DND-41 (cell line): ENCODE data around the gene C12orf56.
"Not testable (repeated sequence)": the region's sequence is repeated elsewhere in the genome, so short reads cannot be mapped to it uniquely, and the experiment has no call there.

Source experiments
- ATAC-seq: fragments of 200-7000 bp; cut with Tn5 transposase; 3 replicates; pipeline ENCODE4 v1.9.1; 2021; ENCODE audit warnings: low read depth; ENCODE audit not compliant: insufficient read depth
- DNase-seq: peaks from one replicate; pipeline ENCODE4 v3.0.0-alpha.2; 2020
- H2AFZ ChIP-seq: 2 replicates; pipeline ENCODE4 v1.6.0; 2012; ENCODE audit warnings: low read depth, low read length
- H3K27ac ChIP-seq: 2 replicates; pipeline ENCODE4 v1.5.1; 2012; ENCODE audit warnings: low read length, inconsistent platforms
- H3K27me3 ChIP-seq: fragments of 200-600 bp; sonication (generic); 2 replicates; pipeline ENCODE4 v1.6.0; 2012; ENCODE audit warnings: low read length, mild to moderate bottlenecking, inconsistent platforms; ENCODE audit not compliant: insufficient read depth, poor library complexity
- H3K36me3 ChIP-seq: 2 replicates; pipeline ENCODE4 v1.5.1; 2012; ENCODE audit warnings: low read length, inconsistent platforms; ENCODE audit not compliant: insufficient read depth
- H3K4me1 ChIP-seq: 2 replicates; pipeline ENCODE4 v1.5.1; 2012; ENCODE audit warnings: mild to moderate bottlenecking, low read length; ENCODE audit not compliant: insufficient read depth
- H3K4me2 ChIP-seq: 2 replicates; pipeline ENCODE4 v1.6.0; 2012; ENCODE audit warnings: mild to moderate bottlenecking, moderate library complexity, low read length, inconsistent platforms; ENCODE audit not compliant: insufficient read depth
- H3K4me3 ChIP-seq, 2 experiments: fragments of 200-600 bp in 1 of 2; shearing (Covaris generic) in 1 of 2; 2 replicates each; pipeline ENCODE4 v1.5.1; 2012 to 2016; ENCODE audit warnings: inconsistent platforms in 2 of 2, low read length in 2 of 2, mild to moderate bottlenecking in 2 of 2, low read depth in 1 of 2, moderate library complexity in 1 of 2
- H3K79me2 ChIP-seq: 2 replicates; pipeline ENCODE4 v1.6.0; 2012; ENCODE audit warnings: low read length, inconsistent platforms; ENCODE audit not compliant: insufficient read depth
- H3K9ac ChIP-seq: 2 replicates; pipeline ENCODE4 v1.6.0; 2012; ENCODE audit warnings: low read depth, mild to moderate bottlenecking, inconsistent platforms, low read length, moderate library complexity
- H3K9me3 ChIP-seq: 2 replicates; pipeline ENCODE4 v1.5.1; 2012; ENCODE audit warnings: low read length, moderate library complexity, mild to moderate bottlenecking, inconsistent platforms; ENCODE audit not compliant: insufficient read depth, severe bottlenecking
- H4K20me1 ChIP-seq: 2 replicates; pipeline ENCODE4 v1.6.0; 2012; ENCODE audit warnings: low read length; ENCODE audit not compliant: insufficient read depth
- EZH2 ChIP-seq: IDR thresholded peaks from 3 replicates; pipeline ENCODE4 v1.6.1; 2012; ENCODE audit warnings: borderline replicate concordance, low read depth, mild to moderate bottlenecking, moderate library complexity, low read length, inconsistent platforms; ENCODE audit not compliant: severe bottlenecking
- TF ChIP-seq, protein P1 (sequence below): IDR thresholded peaks from 2 replicates; pipeline ENCODE4 v1.5.1; 2012; ENCODE audit warnings: borderline replicate concordance, low read length, moderate library complexity, mild to moderate bottlenecking; ENCODE audit not compliant: poor library complexity, severe bottlenecking; ENCODE audit errors: extremely low read depth

Gene C12orf56

GRCh38 chr12:64320611-64321010 is 69.9 kb downstream of the C12orf56 start:
- Histone ChIP-seq H3K27me3 (no peaks in the 10 kb centered on the region), H2AFZ (no peak overlapping the region), H3K9me3 (no peaks in the 10 kb centered on the region), H3K4me2 (no peak overlapping the region), H3K4me1 (no peaks in the 10 kb centered on the region), H3K36me3 (no peaks in the 10 kb centered on the region), H3K9ac (no peak overlapping the region), H3K79me2 (no peaks in the 10 kb centered on the region), H3K27ac (no peak overlapping the region), H3K4me3 (no peak overlapping the region), H4K20me1 (no peaks in the 10 kb centered on the region)
- ATAC-seq (no peak), DNase-seq (no peak)
- TF ChIP-seq, protein P1, sequence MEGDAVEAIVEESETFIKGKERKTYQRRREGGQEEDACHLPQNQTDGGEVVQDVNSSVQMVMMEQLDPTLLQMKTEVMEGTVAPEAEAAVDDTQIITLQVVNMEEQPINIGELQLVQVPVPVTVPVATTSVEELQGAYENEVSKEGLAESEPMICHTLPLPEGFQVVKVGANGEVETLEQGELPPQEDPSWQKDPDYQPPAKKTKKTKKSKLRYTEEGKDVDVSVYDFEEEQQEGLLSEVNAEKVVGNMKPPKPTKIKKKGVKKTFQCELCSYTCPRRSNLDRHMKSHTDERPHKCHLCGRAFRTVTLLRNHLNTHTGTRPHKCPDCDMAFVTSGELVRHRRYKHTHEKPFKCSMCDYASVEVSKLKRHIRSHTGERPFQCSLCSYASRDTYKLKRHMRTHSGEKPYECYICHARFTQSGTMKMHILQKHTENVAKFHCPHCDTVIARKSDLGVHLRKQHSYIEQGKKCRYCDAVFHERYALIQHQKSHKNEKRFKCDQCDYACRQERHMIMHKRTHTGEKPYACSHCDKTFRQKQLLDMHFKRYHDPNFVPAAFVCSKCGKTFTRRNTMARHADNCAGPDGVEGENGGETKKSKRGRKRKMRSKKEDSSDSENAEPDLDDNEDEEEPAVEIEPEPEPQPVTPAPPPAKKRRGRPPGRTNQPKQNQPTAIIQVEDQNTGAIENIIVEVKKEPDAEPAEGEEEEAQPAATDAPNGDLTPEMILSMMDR = no peak
- TF ChIP-seq EZH2 = no peak

GRCh38 chr12:64319540-64320225 is 70.9 kb downstream of the C12orf56 start:
- H4K20me1 ChIP-seq, H3K4me1 ChIP-seq, H3K4me2 ChIP-seq, H3K9ac ChIP-seq, ATAC-seq, H2AFZ ChIP-seq, H3K9me3 ChIP-seq, H3K79me2 ChIP-seq, H3K27me3 ChIP-seq, H3K36me3 ChIP-seq, H3K4me3 ChIP-seq, DNase-seq, H3K27ac ChIP-seq: not testable (repeated sequence)

- H2AFZ ChIP-seq = no peak overlapping the region
- H4K20me1 ChIP-seq = no peaks in the 10 kb centered on the region
- no peaks in the 10 kb centered on the region for H3K4me1 ChIP-seq
- no peaks in the 10 kb centered on the region for H3K9me3 ChIP-seq
- H3K79me2 ChIP-seq = no peaks in the 10 kb centered on the region
- TF ChIP-seq EZH2 = no peak
- TF ChIP-seq, protein P1 = no peak
- H3K27ac ChIP-seq = no peak overlapping the region
- DNase-seq (no peak), ATAC-seq (no peak)
- no peaks in the 10 kb centered on the region for H3K27me3 ChIP-seq
- H3K36me3 ChIP-seq = no peaks in the 10 kb centered on the region
- no peak overlapping the region for H3K4me2 ChIP-seq
- H3K4me3 ChIP-seq = no peak overlapping the region
- no peak overlapping the region for H3K9ac ChIP-seq
Measured at GRCh38 chr12:64318605-64319004, 72.0 kb downstream of the C12orf56 start.

DNA sequence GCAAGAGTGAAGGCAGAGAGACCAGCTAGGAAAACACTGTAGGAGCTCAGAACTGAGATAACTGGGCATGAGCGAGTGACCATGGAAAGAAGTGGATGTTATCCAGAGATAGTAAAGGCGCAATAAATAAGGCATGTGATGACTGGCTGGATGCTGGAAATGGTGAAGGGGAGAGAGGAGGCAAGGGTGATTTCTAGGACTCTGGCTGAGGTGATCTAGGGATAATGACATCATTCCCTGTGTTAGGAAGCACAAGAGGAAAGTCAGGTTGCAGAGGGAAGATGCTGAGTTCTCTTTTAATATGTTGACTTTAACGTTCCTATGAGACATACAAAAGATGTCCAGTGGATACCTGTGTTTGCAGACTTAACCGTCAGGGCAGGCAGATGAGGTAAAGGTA is 78.7 kb downstream of the C12orf56 start:
- H3K4me1 ChIP-seq = no peaks in the 10 kb centered on the region
- no peaks in the 10 kb centered on the region for H3K36me3 ChIP-seq
- ATAC-seq = no peak
- H3K9ac ChIP-seq = no peak overlapping the region
- no peak overlapping the region for H2AFZ ChIP-seq
- no peak for DNase-seq
- no peak overlapping the region for H3K27ac ChIP-seq
- H4K20me1 ChIP-seq = no peaks in the 10 kb centered on the region
- no peak overlapping the region for H3K4me3 ChIP-seq
- H3K9me3 ChIP-seq = no peaks in the 10 kb centered on the region
- TF ChIP-seq EZH2 = no peak
- TF ChIP-seq, protein P1 = no peak
- H3K27me3 ChIP-seq = no peaks in the 10 kb centered on the region
- no peaks in the 10 kb centered on the region for H3K79me2 ChIP-seq
- no peak overlapping the region for H3K4me2 ChIP-seq
